Measurements from ENCODE around the gene CACYBP. TPM values are rescaled to one million over a fixed set of nuclear protein-coding genes. Genes with fewer than 3 reads are reported as not detected.
A peak's percentile ranks its signal among the peaks of the same experiment; 100 is the strongest.

Gene CACYBP
- total and polyA plus RNA-seq, 2 of the 13 experiments (the other 11 are each of a cell fraction or from before 2014, with no cell fraction given) = 18.4 to 183 TPM

DNA sequence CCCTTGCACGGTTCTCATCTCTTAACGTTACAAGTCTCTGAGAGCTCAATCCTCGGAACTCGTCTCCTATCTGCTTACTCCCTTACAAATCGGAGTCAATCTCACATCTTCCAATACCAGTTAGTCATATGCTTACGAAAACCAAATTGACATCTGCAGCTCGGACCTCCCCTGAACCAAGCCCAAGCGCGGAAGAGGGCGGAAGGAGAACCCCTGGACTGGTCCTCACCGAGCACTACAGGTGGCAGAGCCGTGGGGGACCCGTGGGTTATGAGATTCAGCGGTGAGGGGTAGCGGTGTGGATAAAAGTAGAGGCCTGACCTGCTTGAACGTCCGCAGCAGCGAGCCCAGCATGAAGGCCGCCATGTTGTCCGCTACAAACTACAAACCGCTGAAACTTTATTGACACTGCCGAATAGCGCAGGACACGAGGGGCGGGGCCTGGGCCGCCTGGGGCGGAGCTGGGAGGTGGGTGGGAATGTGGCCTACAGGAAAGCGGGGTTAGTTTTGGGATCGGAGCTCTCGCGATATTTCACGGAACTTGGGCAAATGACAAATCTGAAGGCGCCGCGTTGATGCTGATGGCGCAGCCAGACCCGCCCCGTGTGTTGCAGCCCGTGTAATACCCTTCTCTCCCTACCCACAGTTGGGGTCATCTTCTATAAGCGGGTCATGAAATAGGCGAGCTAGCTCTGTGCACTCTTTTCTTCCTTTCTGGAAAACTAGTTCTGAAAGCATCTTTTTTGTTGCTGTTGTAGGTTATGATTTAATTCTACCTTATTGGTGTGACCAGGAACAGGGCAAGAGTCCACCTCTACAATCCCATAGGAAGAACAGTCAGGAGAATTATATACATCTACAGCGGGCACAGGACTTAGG, 23.5 kb downstream of the CACYBP start, which contains the start of gene MRPS14 (continued):
- TF ChIP-seq ZNF781 (CRISPR knock-in tag; IDR thresholded peaks at IDR 0.05; ENCODE audit: borderline replicate concordance, not compliant biosample characterization) (no peak), ELF3 (CRISPR knock-in tag; IDR thresholded peaks at IDR 0.05) (peak; percentile 63), ZNF10 (CRISPR knock-in tag; IDR thresholded peaks at IDR 0.05; ENCODE audit: borderline replicate concordance, low read depth) (no peak), MEIS1 (CRISPR knock-in tag; IDR thresholded peaks at IDR 0.05; ENCODE audit: borderline replicate concordance) (no peak), ZNF629 (CRISPR knock-in tag; conservative IDR thresholded peaks at IDR 0.05) (no peak), ZNF292 (CRISPR knock-in tag; IDR thresholded peaks at IDR 0.05; ENCODE audit: borderline replicate concordance, low read depth) (no peak), ARID2 (CRISPR knock-in tag; IDR thresholded peaks at IDR 0.05; ENCODE audit: borderline replicate concordance) (peak; percentile 88; the same call in 1 of the 2 replicates), ARHGAP35 (CRISPR knock-in tag; IDR thresholded peaks at IDR 0.05; ENCODE audit: borderline replicate concordance) (no peak), SKIL (CRISPR knock-in tag; IDR thresholded peaks at IDR 0.05; ENCODE audit: borderline replicate concordance) (no peak), SNAPC2 (CRISPR knock-in tag; IDR thresholded peaks at IDR 0.05) (no peak), SOX6 (IDR thresholded peaks at IDR 0.05) (no peak), SOX6 (CRISPR knock-in tag; IDR thresholded peaks at IDR 0.05) (peak; percentile 54; the same call in 1 of the 2 replicates), ZSCAN21 (CRISPR knock-in tag; IDR thresholded peaks at IDR 0.05; ENCODE audit: borderline replicate concordance) (0 out of 2 replicates have a peak, but pooled peaks have one; percentile 38), ZNF749 (CRISPR knock-in tag; IDR thresholded peaks at IDR 0.05; ENCODE audit: borderline replicate concordance) (no peak; the same call in 1 of the 2 replicates), ZNF224 (CRISPR knock-in tag; IDR thresholded peaks at IDR 0.05) (no peak), ZBTB38 (CRISPR knock-in tag; IDR thresholded peaks at IDR 0.05) (peak; percentile 53; the same call in 1 of the 2 replicates), MAF1 (CRISPR knock-in tag; IDR thresholded peaks at IDR 0.05; ENCODE audit: borderline replicate concordance) (no peak)
- TF ChIP-seq, protein P1, sequence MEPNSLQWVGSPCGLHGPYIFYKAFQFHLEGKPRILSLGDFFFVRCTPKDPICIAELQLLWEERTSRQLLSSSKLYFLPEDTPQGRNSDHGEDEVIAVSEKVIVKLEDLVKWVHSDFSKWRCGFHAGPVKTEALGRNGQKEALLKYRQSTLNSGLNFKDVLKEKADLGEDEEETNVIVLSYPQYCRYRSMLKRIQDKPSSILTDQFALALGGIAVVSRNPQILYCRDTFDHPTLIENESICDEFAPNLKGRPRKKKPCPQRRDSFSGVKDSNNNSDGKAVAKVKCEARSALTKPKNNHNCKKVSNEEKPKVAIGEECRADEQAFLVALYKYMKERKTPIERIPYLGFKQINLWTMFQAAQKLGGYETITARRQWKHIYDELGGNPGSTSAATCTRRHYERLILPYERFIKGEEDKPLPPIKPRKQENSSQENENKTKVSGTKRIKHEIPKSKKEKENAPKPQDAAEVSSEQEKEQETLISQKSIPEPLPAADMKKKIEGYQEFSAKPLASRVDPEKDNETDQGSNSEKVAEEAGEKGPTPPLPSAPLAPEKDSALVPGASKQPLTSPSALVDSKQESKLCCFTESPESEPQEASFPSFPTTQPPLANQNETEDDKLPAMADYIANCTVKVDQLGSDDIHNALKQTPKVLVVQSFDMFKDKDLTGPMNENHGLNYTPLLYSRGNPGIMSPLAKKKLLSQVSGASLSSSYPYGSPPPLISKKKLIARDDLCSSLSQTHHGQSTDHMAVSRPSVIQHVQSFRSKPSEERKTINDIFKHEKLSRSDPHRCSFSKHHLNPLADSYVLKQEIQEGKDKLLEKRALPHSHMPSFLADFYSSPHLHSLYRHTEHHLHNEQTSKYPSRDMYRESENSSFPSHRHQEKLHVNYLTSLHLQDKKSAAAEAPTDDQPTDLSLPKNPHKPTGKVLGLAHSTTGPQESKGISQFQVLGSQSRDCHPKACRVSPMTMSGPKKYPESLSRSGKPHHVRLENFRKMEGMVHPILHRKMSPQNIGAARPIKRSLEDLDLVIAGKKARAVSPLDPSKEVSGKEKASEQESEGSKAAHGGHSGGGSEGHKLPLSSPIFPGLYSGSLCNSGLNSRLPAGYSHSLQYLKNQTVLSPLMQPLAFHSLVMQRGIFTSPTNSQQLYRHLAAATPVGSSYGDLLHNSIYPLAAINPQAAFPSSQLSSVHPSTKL (CRISPR knock-in tag; IDR thresholded peaks at IDR 0.05) = peak; percentile 80
- TF ChIP-seq, protein P2, sequence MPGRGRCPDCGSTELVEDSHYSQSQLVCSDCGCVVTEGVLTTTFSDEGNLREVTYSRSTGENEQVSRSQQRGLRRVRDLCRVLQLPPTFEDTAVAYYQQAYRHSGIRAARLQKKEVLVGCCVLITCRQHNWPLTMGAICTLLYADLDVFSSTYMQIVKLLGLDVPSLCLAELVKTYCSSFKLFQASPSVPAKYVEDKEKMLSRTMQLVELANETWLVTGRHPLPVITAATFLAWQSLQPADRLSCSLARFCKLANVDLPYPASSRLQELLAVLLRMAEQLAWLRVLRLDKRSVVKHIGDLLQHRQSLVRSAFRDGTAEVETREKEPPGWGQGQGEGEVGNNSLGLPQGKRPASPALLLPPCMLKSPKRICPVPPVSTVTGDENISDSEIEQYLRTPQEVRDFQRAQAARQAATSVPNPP (CRISPR knock-in tag; IDR thresholded peaks at IDR 0.05) = no peak
- TF ChIP-seq, protein P3, sequence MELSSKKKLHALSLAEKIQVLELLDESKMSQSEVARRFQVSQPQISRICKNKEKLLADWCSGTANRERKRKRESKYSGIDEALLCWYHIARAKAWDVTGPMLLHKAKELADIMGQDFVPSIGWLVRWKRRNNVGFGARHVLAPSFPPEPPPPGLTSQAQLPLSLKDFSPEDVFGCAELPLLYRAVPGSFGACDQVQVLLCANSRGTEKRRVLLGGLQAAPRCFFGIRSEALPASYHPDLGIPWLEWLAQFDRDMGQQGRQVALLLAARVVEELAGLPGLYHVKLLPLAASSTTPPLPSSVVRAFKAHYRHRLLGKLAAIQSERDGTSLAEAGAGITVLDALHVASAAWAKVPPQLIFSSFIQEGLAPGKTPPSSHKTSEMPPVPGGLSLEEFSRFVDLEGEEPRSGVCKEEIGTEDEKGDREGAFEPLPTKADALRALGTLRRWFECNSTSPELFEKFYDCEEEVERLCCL (CRISPR knock-in tag; IDR thresholded peaks at IDR 0.05; ENCODE audit: borderline replicate concordance) = no peak

Measured in HepG2 (cell line).